ENCODE measurements around the gene RALY.

RALY gene

GRCh38 chr20:34076952-34077351 lies 83.2 kb downstream of the RALY start:
- DNase-seq (ENCODE audit: low read depth in 2 of 2), result no peak

DNA sequence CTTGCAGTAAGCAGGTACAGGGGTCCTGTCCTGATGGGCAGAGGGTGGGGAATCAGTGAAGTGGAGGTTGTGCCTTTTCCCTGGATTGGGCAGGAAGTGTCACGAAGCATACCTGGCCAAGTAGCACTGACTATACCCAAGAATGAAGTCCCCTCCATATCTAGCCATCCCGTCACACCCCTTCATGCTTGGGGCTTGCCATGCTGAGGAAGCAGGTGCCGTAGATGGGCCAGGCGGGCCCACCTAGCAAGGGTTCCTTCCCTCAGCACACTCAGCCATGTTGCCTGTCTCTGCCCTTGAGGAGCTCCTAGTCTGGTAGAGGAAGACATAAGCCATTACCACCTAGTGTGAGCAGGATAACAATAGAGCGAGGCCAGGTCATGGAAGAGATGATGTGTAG lies 84.8 kb downstream of the RALY start:
- DNase-seq (ENCODE audit: low read depth in 2 of 2), result no peak

- no peak for DNase-seq (ENCODE audit: low read depth in 2 of 2)
Measured at GRCh38 chr20:34079818-34080217, 86.1 kb downstream of the RALY start.

- no peak for DNase-seq (ENCODE audit: low read depth in 2 of 2)
Measured at GRCh38 chr20:34082232-34082887, 88.6 kb downstream of the RALY start.

DNA sequence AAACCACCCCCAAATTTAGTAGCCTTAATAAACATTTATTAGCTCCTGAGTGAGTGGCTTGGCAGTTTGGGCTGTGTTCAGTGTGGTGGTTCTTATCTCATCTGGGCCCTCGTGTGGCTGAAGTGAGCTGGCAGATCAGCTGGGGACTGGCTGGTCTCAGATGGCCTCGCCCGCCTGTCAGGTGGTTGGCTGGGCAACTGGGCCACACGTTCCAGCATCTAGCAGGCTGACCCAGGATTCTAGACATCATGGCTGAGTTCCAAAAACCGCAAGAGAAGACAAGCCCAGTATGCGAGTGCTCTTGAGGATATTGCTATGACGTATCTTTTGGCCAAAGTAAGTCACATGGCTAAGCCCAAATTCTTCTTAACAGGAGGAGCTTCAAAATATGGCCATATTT lies 89.4 kb downstream of the RALY start:
- DNase-seq (ENCODE audit: low read depth in 2 of 2), result no peak

GRCh38 chr20:34083781-34084180 lies 90.1 kb downstream of the RALY start:
- no peak for DNase-seq (ENCODE audit: low read depth in 2 of 2)

DNA sequence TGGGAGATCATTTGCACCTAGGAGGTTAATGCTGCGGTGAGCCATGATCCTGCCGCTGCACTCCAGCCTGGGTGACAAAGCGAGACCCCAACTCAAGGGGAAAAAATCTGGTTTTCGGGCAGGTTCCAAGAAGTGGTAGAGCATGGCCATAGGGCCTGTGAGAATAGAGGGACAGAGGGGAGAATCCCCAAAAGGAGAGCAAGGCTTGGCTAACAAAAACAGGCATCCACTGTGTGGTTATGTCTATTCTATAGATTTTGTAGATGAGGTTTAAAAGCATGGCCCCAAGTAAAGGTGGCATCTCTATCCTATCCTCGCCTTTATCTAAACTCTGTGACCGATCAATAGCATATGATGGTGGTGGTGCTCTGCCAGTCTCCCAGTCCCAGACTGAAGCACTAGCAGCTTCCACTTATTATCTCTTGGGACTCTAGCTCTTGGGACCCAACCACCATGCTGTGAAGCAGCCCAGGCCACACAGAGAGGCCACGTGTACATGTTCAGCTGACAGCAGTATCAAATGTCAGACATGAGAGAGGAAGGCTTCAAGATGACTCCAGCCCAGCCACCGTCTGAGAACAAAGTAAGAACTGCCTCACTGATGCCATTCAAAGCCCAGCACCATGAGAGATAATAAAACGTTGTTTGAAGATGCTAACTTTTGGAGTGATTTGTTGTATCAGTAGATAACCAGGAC lies 90.7 kb downstream of the RALY start:
- no peak for DNase-seq (ENCODE audit: low read depth in 2 of 2)

- no peak for DNase-seq (ENCODE audit: low read depth in 2 of 2)
Measured at GRCh38 chr20:34085544-34086040, 91.9 kb downstream of the RALY start.

DNA sequence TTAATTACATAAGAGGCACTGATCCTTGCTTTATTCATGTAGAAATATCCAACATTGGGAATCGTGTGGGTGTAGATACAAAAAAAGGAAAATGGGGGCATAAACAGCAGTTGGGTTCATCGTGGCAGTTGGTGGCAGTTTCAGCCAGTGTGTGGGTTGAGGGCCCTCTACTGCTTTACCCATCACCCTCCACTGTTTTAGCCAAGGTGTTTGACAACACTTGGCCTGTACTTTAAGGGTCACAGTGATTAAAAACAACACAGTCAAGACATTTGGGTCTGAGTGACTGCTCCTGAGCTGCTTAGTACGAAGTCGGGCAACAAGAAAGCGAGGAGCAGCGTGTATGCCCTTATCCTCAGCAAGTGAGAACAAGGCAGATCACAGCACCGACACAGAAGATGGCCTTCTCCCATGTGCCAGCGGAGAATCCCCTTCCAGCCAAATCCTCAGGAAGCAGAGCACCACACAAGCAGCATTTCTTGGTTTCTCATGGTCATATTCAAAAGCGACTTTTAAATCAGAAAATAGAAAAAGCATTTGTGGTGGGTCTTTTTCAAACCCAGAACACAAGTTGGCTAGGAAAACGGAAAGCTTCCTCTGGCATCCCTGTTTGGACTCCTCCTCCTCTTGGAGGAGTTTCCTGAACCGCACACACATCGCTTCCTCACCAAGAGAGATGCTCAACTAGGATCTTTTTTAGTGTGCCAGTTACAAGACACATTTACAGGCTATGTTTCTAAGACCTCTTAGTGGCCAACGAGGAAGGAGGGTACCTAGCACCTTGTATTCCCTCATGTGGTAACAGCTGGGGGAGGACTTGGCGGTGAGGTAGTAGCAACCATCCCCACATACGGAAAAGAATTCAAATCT lies 94.8 kb downstream of the RALY start:
- DNase-seq (ENCODE audit: low read depth in 2 of 2), result no peak

- DNase-seq (ENCODE audit: low read depth in 2 of 2), result no peak
Measured at GRCh38 chr20:34089175-34089479, 95.4 kb downstream of the RALY start.

DNA sequence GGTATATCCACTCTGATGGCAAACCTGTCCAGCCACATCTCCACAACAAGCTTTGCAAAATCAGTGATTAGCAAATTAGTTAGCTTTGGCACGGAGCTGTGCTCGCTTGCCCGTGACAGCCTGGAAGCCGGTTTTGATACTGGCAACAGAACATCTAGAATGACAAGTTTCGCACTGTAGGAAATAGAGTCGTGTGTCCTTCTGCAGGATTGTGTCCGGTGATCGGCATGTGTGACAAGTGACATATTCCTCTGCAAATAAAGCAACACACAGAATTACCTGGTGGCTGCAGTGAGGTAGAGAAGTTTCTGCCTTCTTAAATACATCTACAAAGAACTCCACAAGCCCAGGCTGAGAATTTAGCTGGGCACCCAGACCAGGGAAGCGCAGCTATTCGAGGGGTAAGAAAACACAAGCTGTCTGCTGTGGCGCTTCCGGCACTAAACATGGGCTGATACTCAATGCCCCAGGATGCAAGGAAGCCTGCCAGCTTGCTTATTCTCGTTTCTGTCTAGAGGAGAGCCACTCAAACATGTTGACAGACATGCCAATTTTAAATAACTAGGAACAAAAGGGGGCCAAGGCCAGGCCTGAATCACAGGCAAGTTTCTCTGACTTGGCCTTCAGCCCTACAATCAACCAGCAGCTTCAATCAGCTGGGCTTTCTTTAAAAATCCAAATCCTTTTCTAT lies 96.1 kb downstream of the RALY start:
- no peak for DNase-seq (ENCODE audit: low read depth in 2 of 2)

- no peak for DNase-seq (ENCODE audit: low read depth in 2 of 2)
Measured at GRCh38 chr20:34090645-34091044, 96.9 kb downstream of the RALY start.

DNA sequence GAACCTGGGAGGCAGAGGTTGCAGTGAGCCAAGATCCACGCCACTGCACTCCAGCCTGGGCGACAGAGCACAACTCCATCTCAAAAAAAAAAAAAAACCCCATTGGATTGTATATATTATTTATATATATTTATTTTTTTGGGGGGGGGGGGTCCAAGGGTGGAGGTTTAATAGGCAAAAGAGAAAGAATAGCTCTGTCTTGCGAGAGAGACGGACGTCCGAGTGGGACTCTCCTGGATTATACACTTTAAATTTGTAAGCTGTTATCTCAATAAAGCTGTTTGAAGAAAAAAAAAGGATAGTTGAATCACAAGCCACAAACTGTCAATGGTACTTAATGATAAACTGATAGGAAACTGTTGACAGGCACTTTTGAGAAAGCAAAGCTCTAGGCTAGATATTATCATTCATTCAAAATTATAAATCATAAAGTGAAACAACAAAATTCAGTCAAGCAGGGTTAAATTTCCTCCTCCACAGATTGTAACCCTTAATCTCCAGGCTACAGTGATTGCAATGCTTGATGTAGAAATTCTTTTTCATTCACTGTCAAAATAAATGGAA lies 98.0 kb downstream of the RALY start:
- DNase-seq (ENCODE audit: low read depth in 2 of 2), result no peak

GRCh38 chr20:34093895-34094294 lies 100.2 kb downstream of the RALY start:
- no peak for DNase-seq (ENCODE audit: low read depth in 2 of 2)

- no peak for DNase-seq (ENCODE audit: low read depth in 2 of 2)
Measured at GRCh38 chr20:34095825-34096224, 102.1 kb downstream of the RALY start.

GRCh38 chr20:34096699-34097444 lies 103.2 kb downstream of the RALY start:
- no peak for DNase-seq (ENCODE audit: low read depth in 2 of 2)

- no peak for DNase-seq (ENCODE audit: low read depth in 2 of 2)
Measured at GRCh38 chr20:34098570-34098969, 104.9 kb downstream of the RALY start.

- DNase-seq (ENCODE audit: low read depth in 2 of 2), result no peak
Measured at GRCh38 chr20:34099675-34100074, 106.0 kb downstream of the RALY start.

- no peak for DNase-seq (ENCODE audit: low read depth in 2 of 2)
Measured at GRCh38 chr20:34100576-34100975, 106.9 kb downstream of the RALY start.

- no peak for DNase-seq (ENCODE audit: low read depth in 2 of 2)
Measured at GRCh38 chr20:34102342-34102741, 108.6 kb downstream of the RALY start.

DNA sequence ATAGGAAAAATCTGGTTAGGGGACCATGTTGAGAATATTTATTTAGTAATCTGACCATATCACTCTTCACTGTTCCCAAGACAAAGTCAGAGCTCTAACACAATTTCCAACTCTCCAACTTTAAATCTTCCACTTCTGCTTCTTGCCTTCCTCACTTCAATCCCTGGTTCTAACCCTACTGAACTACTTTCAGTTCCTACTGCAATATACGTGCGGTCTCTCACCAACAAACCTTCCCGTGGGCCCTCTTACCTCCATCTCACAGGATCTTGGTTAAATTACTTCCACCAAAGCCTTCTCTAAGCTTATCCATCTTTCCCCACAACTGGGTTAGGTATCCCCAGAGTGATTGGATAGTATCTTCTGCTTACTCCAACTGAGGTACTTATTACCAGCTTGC lies 110.3 kb downstream of the RALY start:
- DNase-seq (ENCODE audit: low read depth in 2 of 2), result no peak
